ENCODE measurements around the gene UGT1A4.

- TF ChIP-seq CTCF (IDR thresholded peaks at IDR 0.05) (no peak), POLR2A (IDR thresholded peaks at IDR 0.05) (no peak)
Observed at GRCh38 chr2:233764264-233764663, 45.7 kb downstream of the UGT1A4 start.

Measured in stomach (tissue), 4 donors.